Neural cell (in vitro differentiated cells): ENCODE measurements around the gene RIC3. TPM values are rescaled to one million over a fixed set of nuclear protein-coding genes. Genes with fewer than 3 reads are reported as not detected.
A peak's percentile ranks its signal among the peaks of the same experiment; 100 is the strongest.

Source experiments
- H2AFZ ChIP-seq: fragments of 200-600, 300-800 bp; sonication (generic), shearing (Covaris generic); 2 replicates; pipeline ENCODE4 v1.6.0; 2014; ENCODE audit warnings: low read depth, mild to moderate bottlenecking, antibody characterized with exemption, low read length, moderate library complexity
- H3F3A ChIP-seq: fragments of 200-600 bp; shearing (Covaris generic); 2 replicates; pipeline ENCODE4 v1.6.1; 2016; ENCODE audit warnings: mild to moderate bottlenecking, moderate library complexity, mixed read lengths, antibody characterized with exemption, low read length; ENCODE audit not compliant: insufficient read depth, poor library complexity, severe bottlenecking
- H3K27ac ChIP-seq: fragments of 200-600, 300-800 bp; sonication (generic), shearing (Covaris generic); 2 replicates; pipeline ENCODE4 v1.5.1; 2014; ENCODE audit warnings: mild to moderate bottlenecking, low read length, moderate library complexity
- H3K27me3 ChIP-seq: fragments of 300-800, 200-600 bp; sonication (generic), shearing (Covaris generic); 2 replicates; pipeline ENCODE4 v1.6.0; 2014; ENCODE audit warnings: mild to moderate bottlenecking, low read depth, low read length, moderate library complexity; ENCODE audit not compliant: insufficient read depth
- H3K36me3 ChIP-seq: fragments of 300-800, 200-600 bp; sonication (generic), shearing (Covaris generic); 2 replicates; pipeline ENCODE4 v1.5.1; 2014; ENCODE audit warnings: mild to moderate bottlenecking, antibody characterized with exemption, low read length, moderate library complexity; ENCODE audit not compliant: insufficient read depth
- H3K4me2 ChIP-seq: fragments of 300-800, 200-600 bp; sonication (generic), shearing (Covaris generic); 2 replicates; pipeline ENCODE4 v1.6.0; 2014; ENCODE audit warnings: mild to moderate bottlenecking, low read length
- H3K4me3 ChIP-seq: fragments of 300-800, 200-600 bp; sonication (generic), shearing (Covaris generic); 2 replicates; pipeline ENCODE4 v1.5.1; 2014; ENCODE audit warnings: mild to moderate bottlenecking, low read length, moderate library complexity
- H3K79me2 ChIP-seq: fragments of 200-600 bp; shearing (Covaris generic); replicated peaks from 2 replicates; pipeline ENCODE4 v1.6.0; 2014; ENCODE audit warnings: mild to moderate bottlenecking, low read length, moderate library complexity; ENCODE audit not compliant: insufficient read depth
- H3K9ac ChIP-seq: fragments of 300-800, 200-600 bp; sonication (generic), shearing (Covaris generic); 2 replicates; pipeline ENCODE4 v1.6.1; 2016; ENCODE audit warnings: mild to moderate bottlenecking, low read length, mixed read lengths
- H3K9me2 ChIP-seq: fragments of 200-600 bp; shearing (Covaris generic); 2 replicates; pipeline ENCODE4 v1.6.1; 2016; ENCODE audit warnings: mild to moderate bottlenecking, low read length, mixed read lengths; ENCODE audit not compliant: insufficient read depth
- H3K9me3 ChIP-seq: fragments of 200-600, 300-800 bp; sonication (generic), shearing (Covaris generic); 2 replicates; pipeline ENCODE4 v1.6.1; 2016; ENCODE audit warnings: mild to moderate bottlenecking, mixed run types, low read length, moderate library complexity, mixed read lengths
- H4K20me1 ChIP-seq: fragments of 200-600 bp; shearing (Covaris generic); 2 replicates; pipeline ENCODE4 v1.6.1; 2016; ENCODE audit warnings: mild to moderate bottlenecking, mixed run types; ENCODE audit not compliant: insufficient read depth
- CTCF ChIP-seq: fragments of 450-650 bp; IDR thresholded peaks from 2 replicates; pipeline ENCODE4 v1.5.1; 2014; ENCODE audit warnings: antibody characterized with exemption, mild to moderate bottlenecking, moderate library complexity; ENCODE audit not compliant: poor library complexity, severe bottlenecking
- EP300 ChIP-seq: fragments of 450-650 bp; conservative IDR thresholded peaks from 2 replicates; pipeline ENCODE4 v1.6.1; 2014; ENCODE audit warnings: antibody characterized with exemption, mild to moderate bottlenecking, moderate library complexity; ENCODE audit not compliant: poor library complexity, severe bottlenecking
- EZH2 ChIP-seq: fragments of 200-600, 300-800 bp; shearing (Covaris generic), sonication (generic); IDR thresholded peaks from 2 replicates; pipeline ENCODE4 v1.6.1; 2014; ENCODE audit warnings: antibody characterized with exemption, low read length, borderline replicate concordance, mild to moderate bottlenecking; ENCODE audit not compliant: insufficient read depth, poor library complexity, severe bottlenecking
- MXI1 ChIP-seq: fragments of 450-650 bp; conservative IDR thresholded peaks from 2 replicates; pipeline ENCODE4 v1.6.1; 2014; ENCODE audit warnings: antibody characterized with exemption, mild to moderate bottlenecking; ENCODE audit not compliant: poor library complexity, severe bottlenecking
- POLR2AphosphoS5 ChIP-seq: IDR thresholded peaks from 2 replicates; pipeline ENCODE4 v1.6.1; 2012
- RAD21 ChIP-seq: fragments of 450-650 bp; conservative IDR thresholded peaks from 2 replicates; pipeline ENCODE4 v1.6.1; 2014; ENCODE audit warnings: antibody characterized with exemption, mild to moderate bottlenecking, moderate library complexity
- REST ChIP-seq: IDR thresholded peaks from 2 replicates; pipeline ENCODE4 v1.6.1; 2012; ENCODE audit warnings: borderline replicate concordance
- SMC3 ChIP-seq: fragments of 450-650 bp; conservative IDR thresholded peaks from 2 replicates; pipeline ENCODE4 v1.6.1; 2014; ENCODE audit warnings: antibody characterized with exemption, mild to moderate bottlenecking, moderate library complexity; ENCODE audit not compliant: poor library complexity
- TAF1 ChIP-seq: IDR thresholded peaks from 2 replicates; pipeline ENCODE4 v1.6.1; 2012; ENCODE audit warnings: low read depth
- polyA plus RNA-seq: library from polyadenylated mRNA; depleted of rRNA; stranded (reverse); fragments of >200 nt; gene quantifications from 2 replicates; pipeline ENCODE4 v1.2.3, GENCODE V29; 2014

Gene RIC3
- polyA plus RNA-seq, 1 donor from 2014 or later, result 94.5 TPM

- Histone ChIP-seq H3K36me3 (no peaks in the 10 kb centered on the region), H3K27ac (peak overlapping the region; percentile 47), H3K9me2 (no peaks in the 10 kb centered on the region)
Measured at GRCh38 chr11:8127447-8127846, 41.4 kb downstream of the RIC3 start.

GRCh38 chr11:8126649-8127289 is 42.1 kb downstream of the RIC3 start:
- Histone ChIP-seq H3K27me3 (no peaks in the 10 kb centered on the region), H3K36me3 (no peaks in the 10 kb centered on the region), H4K20me1 (no peaks in the 10 kb centered on the region), H3K9me3 (no peaks in the 10 kb centered on the region), H3K4me2 (peak overlapping the region; percentile 4), H3K79me2 (no peaks in the 10 kb centered on the region), H3K4me3 (peak overlapping the region; percentile 4), H3K27ac (peak overlapping the region; percentile 47), H2AFZ (no peak overlapping the region), H3K9ac (no peak overlapping the region), H3K9me2 (no peaks in the 10 kb centered on the region), H3F3A (no peaks in the 10 kb centered on the region)
- no peak for TF ChIP-seq REST
- TF ChIP-seq POLR2AphosphoS5, result peak; percentile 22

More at GRCh38 chr11:8127447-8127846, 41.4 kb downstream of the RIC3 start:
- no peaks in the 10 kb centered on the region for H3K79me2 ChIP-seq
- no peak overlapping the region for H2AFZ ChIP-seq
- H3K4me2 ChIP-seq, result no peak overlapping the region
- no peaks in the 10 kb centered on the region for H3K27me3 ChIP-seq
- H3K9me3 ChIP-seq, result no peaks in the 10 kb centered on the region
- no peak overlapping the region for H3K4me3 ChIP-seq
- H3F3A ChIP-seq, result no peaks in the 10 kb centered on the region
- H3K9ac ChIP-seq, result no peak overlapping the region
- H4K20me1 ChIP-seq, result no peaks in the 10 kb centered on the region
- peak; percentile 67 for TF ChIP-seq POLR2AphosphoS5
- TF ChIP-seq EZH2, result no peak
- TF ChIP-seq MXI1, result no peak
- no peak for TF ChIP-seq SMC3

GRCh38 chr11:8122173-8122764 is 46.6 kb downstream of the RIC3 start:
- no peak overlapping the region for H3K9ac ChIP-seq
- no peaks in the 10 kb centered on the region for H3K79me2 ChIP-seq
- no peak for TF ChIP-seq RAD21
- TF ChIP-seq POLR2AphosphoS5, result no peak
- TF ChIP-seq SMC3, result no peak
- no peak for TF ChIP-seq REST
- no peak for TF ChIP-seq TAF1
- TF ChIP-seq EP300, result no peak
- no peak for TF ChIP-seq EZH2
- no peak for TF ChIP-seq MXI1
- no peak for TF ChIP-seq CTCF
- H3K9me3 ChIP-seq, result no peaks in the 10 kb centered on the region
- H3K9me2 ChIP-seq, result no peaks in the 10 kb centered on the region
- no peaks in the 10 kb centered on the region for H3K27me3 ChIP-seq
- no peaks in the 10 kb centered on the region for H4K20me1 ChIP-seq
- H3K36me3 ChIP-seq, result no peaks in the 10 kb centered on the region
- no peaks in the 10 kb centered on the region for H3F3A ChIP-seq
- no peak overlapping the region for H2AFZ ChIP-seq
- no peak overlapping the region for H3K4me2 ChIP-seq
- no peak overlapping the region for H3K4me3 ChIP-seq
- H3K27ac ChIP-seq, result no peak overlapping the region
